Activated CD4-positive, alpha-beta T cell treated with anti-CD3 and anti-CD28 coated beads for 36 hours (primary cell): ENCODE measurements around the gene GLG1. TPM values are rescaled to one million over a fixed set of nuclear protein-coding genes. Genes with fewer than 3 reads are reported as not detected.

Source experiments
- ATAC-seq: fragments of 200-7000 bp; cut with Tn5 transposase; one replicate; pipeline ENCODE4 v1.10.0; 2021; ENCODE audit warnings: mild to moderate bottlenecking, moderate library complexity
- CTCF ChIA-PET: fragments of 350-600 bp; sonication (Branson Sonifier 250); formaldehyde crosslinking; loops from one replicate; lab custom pipeline; 2021; ENCODE audit warnings: antibody characterized with exemption; lab: Charles Lee
- POLR2A ChIA-PET: fragments of 350-600 bp; sonication (Branson Sonifier 250); formaldehyde crosslinking; loops from one replicate; lab custom pipeline; 2021; ENCODE audit warnings: antibody characterized with exemption, inconsistent platforms; lab: Charles Lee
- DNase-seq: peaks from one replicate; pipeline ENCODE4 v3.0.0-alpha.2; 2020
- H3K27ac Mint-ChIP-seq: one replicate; pipeline ENCODE4 v1.8.0; 2021; ENCODE audit warnings: mixed read lengths
- H3K27me3 Mint-ChIP-seq: one replicate; pipeline ENCODE4 v1.8.0; 2021; ENCODE audit warnings: mixed read lengths
- H3K36me3 Mint-ChIP-seq: one replicate; pipeline ENCODE4 v1.8.0; 2021; ENCODE audit warnings: low read depth, mixed read lengths
- H3K4me1 Mint-ChIP-seq: one replicate; pipeline ENCODE4 v1.8.0; 2021; ENCODE audit warnings: mixed read lengths
- H3K4me3 Mint-ChIP-seq: one replicate; pipeline ENCODE4 v1.8.0; 2021; ENCODE audit warnings: mild to moderate bottlenecking, moderate library complexity, mixed read lengths
- H3K9me3 Mint-ChIP-seq: one replicate; pipeline ENCODE4 v1.8.0; 2021; ENCODE audit warnings: low read depth, mixed read lengths
- intact Hi-C, 2 experiments: fragments of 100-400 bp; cut with DNase I in 1 of 2; cut with micrococcal nuclease in 1 of 2; formaldehyde crosslinking; loops; one replicate each; pipeline versions ENCODE4 v1.14.2 to v1.15.1; 2022 to 2024; cut with DNase I, micrococcal nuclease
- total RNA-seq, 2 experiments: library from RNA; stranded (reverse); gene quantifications; one replicate each; pipeline ENCODE4 v1.2.3, GENCODE V29; 2021

GLG1 gene
- total RNA-seq, 2 experiments from 2014 or later, result 66.3 to 68.3 TPM

DNA sequence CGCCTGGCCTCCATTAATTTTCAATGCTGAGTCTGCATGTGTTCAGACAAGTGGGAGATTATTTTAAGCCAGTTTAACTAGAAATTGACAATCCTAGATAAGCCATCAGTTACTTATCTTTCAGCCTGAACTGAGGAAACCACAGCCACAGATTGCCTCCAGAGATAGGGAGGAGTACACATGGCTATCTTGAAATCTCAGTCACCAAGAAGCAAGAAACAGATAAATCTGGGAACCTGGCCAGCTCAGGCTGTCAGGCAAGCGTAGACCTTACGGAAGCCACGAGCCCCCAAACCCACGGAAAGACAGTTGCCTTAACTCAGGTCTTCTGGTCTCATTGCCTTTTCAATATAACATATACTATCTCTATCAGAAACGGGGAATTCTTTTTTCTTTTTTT is 2.0 kb upstream of the GLG1 start:
- intact Hi-C loops, result loop anchor here in 1 of 2 experiments (5.0 kb wide), 1 partner anchor 242 kb away; no protein-coding TSS in a partner anchor
- H3K4me1 Mint-ChIP-seq, result peaks cover 38% of the 10 kb centered on the region
- H3K27ac Mint-ChIP-seq, result peak overlapping the region; percentile 75
- CTCF ChIA-PET, result interaction anchor here (1.6 kb wide), 1 partner anchor 9 kb away, joined by 6 read pairs; no protein-coding TSS in a partner anchor
- POLR2A ChIA-PET, result no interaction called here
- DNase-seq (peak; percentile 33), ATAC-seq (no peak)
- H3K27me3 Mint-ChIP-seq, result no peaks in the 10 kb centered on the region
- peaks cover 11% of the 10 kb centered on the region for H3K36me3 Mint-ChIP-seq
- H3K4me3 Mint-ChIP-seq, result peak overlapping the region; percentile 33
- no peaks in the 10 kb centered on the region for H3K9me3 Mint-ChIP-seq

DNA sequence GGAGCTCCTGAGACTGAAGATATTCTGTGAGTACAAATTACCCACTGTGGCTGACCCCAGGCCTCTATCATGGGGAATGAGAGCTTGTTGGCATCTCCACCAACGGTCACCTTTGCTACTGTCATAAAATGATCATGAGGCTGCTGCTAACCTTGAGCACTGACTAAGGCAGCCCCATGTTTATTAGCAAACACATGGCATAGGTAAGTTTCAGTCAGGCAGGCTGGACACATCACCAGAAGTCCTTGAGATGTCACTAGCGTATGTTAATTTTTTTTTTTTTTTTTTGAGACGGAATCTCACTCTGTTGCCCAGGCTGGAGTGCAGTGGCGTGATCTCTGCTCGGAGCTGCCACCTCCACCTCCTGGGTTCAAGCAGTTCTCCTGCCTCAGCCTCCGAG is 1.5 kb upstream of the GLG1 start:
- ATAC-seq (no peak), DNase-seq (no peak)
- peaks cover 44% of the 10 kb centered on the region for H3K4me1 Mint-ChIP-seq
- H3K27me3 Mint-ChIP-seq, result no peaks in the 10 kb centered on the region
- H3K36me3 Mint-ChIP-seq, result peaks cover 11% of the 10 kb centered on the region
- H3K27ac Mint-ChIP-seq, result peak overlapping the region; percentile 75
- no peaks in the 10 kb centered on the region for H3K9me3 Mint-ChIP-seq
- ChIA-PET POLR2A (interaction anchor here (0.6 to 2.5 kb wide), 2 partner anchors 59 to 234 kb away, joined by 4 to 12 read pairs; partner anchors contain the start of gene RFWD3), CTCF (interaction anchor here (1.6 kb wide), 1 partner anchor 10 kb away, joined by 6 read pairs; no protein-coding TSS in a partner anchor)
- intact Hi-C loops, result loop anchor here in 1 of 2 experiments (5.0 kb wide), 1 partner anchor 241 kb away; no protein-coding TSS in a partner anchor
- no peak overlapping the region for H3K4me3 Mint-ChIP-seq

DNA sequence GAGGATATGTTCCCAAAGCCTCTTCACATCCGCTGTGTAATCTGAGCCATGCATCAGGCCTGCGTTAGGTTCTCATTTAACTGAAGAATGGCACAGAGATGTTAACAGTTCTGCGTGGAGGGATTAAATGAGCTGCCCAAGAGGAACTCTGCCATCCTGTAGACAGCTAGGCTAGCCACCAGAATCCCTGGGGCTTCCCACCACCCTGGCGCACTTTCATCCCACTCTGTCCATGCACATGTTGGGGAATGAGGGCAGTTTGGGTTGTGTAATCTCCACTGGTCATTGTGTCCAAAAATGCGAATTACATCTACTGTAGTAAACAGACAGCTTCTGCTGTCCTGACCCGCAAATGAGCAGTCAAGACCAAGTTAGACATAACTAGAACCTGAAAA is 1.0 kb upstream of the GLG1 start:
- H3K4me1 Mint-ChIP-seq, result peaks cover 48% of the 10 kb centered on the region
- peak overlapping the region; percentile 25 for H3K4me3 Mint-ChIP-seq
- intact Hi-C loops, result loop anchor here (1.0 to 5.0 kb wide), 7 partner anchors 59 to 1015 kb away; partner anchors contain the start of genes PSMD7 (in 2 of the 2), ADAT1 (in 1 of the 2), RFWD3 (in 1 of the 2) and ZFP1 (in 1 of the 2)
- H3K9me3 Mint-ChIP-seq, result no peaks in the 10 kb centered on the region
- ChIA-PET CTCF (interaction anchor here (1.6 kb wide), 1 partner anchor 10 kb away, joined by 6 read pairs; no protein-coding TSS in a partner anchor), POLR2A (interaction anchor here (0.6 to 2.5 kb wide), 2 partner anchors 59 to 234 kb away, joined by 4 to 12 read pairs; partner anchors contain the start of gene RFWD3)
- H3K27me3 Mint-ChIP-seq, result no peaks in the 10 kb centered on the region
- peak overlapping the region; percentile 45 for H3K27ac Mint-ChIP-seq
- ATAC-seq (no peak), DNase-seq (no peak)
- H3K36me3 Mint-ChIP-seq, result peaks cover 11% of the 10 kb centered on the region

DNA sequence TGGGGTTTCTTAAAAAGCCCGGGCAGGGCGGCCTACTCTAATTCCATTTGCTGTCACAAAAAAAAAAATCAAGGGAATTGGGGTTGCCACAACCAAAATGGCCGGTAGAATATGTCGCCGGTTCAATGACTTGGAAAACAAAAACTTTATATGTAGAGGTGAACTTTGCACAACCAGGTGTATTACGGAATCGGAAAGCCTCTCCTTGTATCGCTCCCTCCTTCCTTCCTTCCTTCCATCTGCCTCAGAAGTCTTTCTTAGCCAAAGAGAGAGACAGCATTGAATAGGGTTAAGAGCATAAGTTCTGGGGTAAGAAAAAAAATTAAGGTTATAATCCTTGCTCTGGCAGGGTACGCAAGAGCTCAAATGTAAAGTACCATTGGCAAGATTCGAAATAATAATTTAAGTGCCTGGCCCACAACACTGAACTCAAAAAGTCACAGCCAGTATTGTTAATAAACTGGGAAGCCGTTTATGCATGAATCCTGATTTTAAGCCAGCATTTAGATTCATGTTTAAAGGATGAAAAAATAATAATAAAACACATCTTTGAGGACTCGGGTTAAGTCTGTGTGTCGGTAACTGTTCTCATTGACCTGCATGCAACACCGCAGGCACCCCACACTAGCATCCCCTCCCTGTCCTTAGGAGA is 522 bp upstream of the GLG1 start:
- H3K36me3 Mint-ChIP-seq, result peaks cover 9% of the 10 kb centered on the region
- peak overlapping the region; percentile 93 for H3K27ac Mint-ChIP-seq
- peaks cover 53% of the 10 kb centered on the region for H3K4me1 Mint-ChIP-seq
- ChIA-PET POLR2A (interaction anchor here (1.1 to 2.5 kb wide), 2 partner anchors 37 to 60 kb away, joined by 4 to 12 read pairs; partner anchors contain the start of gene RFWD3), CTCF (interaction anchor here (0.9 to 1.0 kb wide), 2 partner anchors 16 to 30 kb away, joined by 3 read pairs; no protein-coding TSS in a partner anchor)
- intact Hi-C loops, result loop anchor here (1.0 to 5.0 kb wide), 7 partner anchors 59 to 1016 kb away; partner anchors contain the start of genes PSMD7 (in 2 of the 2), ADAT1 (in 1 of the 2), RFWD3 (in 1 of the 2) and ZFP1 (in 1 of the 2)
- no peaks in the 10 kb centered on the region for H3K27me3 Mint-ChIP-seq
- H3K9me3 Mint-ChIP-seq, result no peaks in the 10 kb centered on the region
- peak; percentile 27 for ATAC-seq
- DNase-seq, result no peak
- H3K4me3 Mint-ChIP-seq, result peak overlapping the region; percentile 87

DNA sequence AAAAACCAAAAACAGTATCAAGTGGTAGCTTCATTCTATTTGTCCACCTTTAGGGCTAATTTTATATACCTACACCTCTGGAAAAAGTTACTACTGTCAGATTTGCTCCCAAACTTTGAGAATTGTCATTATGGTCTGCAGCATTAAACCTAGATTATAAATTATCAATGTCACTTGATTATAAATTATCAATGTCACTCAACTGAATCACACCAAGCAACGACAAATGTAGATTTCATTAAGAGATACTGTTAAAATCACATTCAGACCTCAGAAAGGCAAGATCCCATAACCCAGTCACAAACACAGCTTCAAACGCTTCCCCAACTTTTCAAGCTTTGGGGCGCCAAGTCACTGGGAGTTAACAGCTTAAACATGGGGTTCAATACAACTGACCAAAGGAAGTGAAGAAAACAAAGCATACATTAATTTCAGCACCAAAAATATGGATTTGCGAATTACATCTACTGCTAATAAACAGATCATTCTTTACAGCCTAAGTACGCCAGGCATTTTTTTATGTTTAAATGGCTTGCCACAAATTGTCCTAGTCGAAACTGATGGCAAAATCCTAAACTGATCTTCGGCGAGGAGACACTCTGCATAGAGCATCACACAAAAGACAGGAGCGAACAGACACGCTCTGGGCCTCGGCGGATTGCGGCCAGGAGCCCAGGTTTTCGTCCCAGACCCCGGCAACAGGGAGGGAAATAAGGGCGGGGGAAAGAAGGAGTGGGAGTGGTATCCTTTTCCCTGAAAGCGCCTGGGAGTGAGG is 981 bp downstream of the GLG1 start:
- POLR2A ChIA-PET, result interaction anchor here (0.6 to 2.5 kb wide), 2 partner anchors 14 to 61 kb away, joined by 4 to 12 read pairs; partner anchors contain the start of gene RFWD3
- no peaks in the 10 kb centered on the region for H3K27me3 Mint-ChIP-seq
- peaks cover 9% of the 10 kb centered on the region for H3K36me3 Mint-ChIP-seq
- H3K4me1 Mint-ChIP-seq, result peaks cover 65% of the 10 kb centered on the region
- H3K4me3 Mint-ChIP-seq, result peak overlapping the region; percentile 87
- H3K9me3 Mint-ChIP-seq, result no peaks in the 10 kb centered on the region
- CTCF ChIA-PET, result interaction anchor here (0.5 to 1.2 kb wide), 2 partner anchors 30 to 1042 kb away, joined by 3 read pairs; partner anchors contain the start of genes KARS1 and TERF2IP
- H3K27ac Mint-ChIP-seq, result peak overlapping the region; percentile 90
- DNase-seq (no peak), ATAC-seq (no peak)
- intact Hi-C loops, result loop anchor here (2.0 to 5.0 kb wide), 3 partner anchors 61 to 309 kb away; partner anchors contain the start of genes PSMD7 (in 2 of the 2) and RFWD3 (in 1 of the 2)

DNA sequence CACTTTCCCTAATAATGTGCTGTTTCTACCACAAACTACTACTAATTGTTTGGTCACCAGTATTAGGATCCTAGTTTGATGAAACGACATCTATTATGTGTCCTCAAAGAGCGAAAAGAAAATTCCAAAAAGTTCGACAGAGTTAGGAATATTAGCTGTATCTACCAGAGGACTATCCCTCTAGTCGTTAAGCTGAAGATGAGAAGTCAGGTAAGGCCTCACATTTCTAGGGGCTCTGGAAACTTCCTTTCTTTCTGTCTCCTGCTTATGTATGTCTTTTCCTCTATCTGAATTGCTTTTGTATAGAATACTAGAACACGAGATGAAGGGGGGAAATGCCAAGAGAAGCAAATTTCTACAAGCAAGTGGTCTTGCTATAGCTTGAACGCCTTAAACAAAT is 1.6 kb downstream of the GLG1 start:
- Mint-ChIP-seq H3K27me3 (no peaks in the 10 kb centered on the region), H3K27ac (peak overlapping the region; percentile 90), H3K4me3 (peak overlapping the region; percentile 87), H3K4me1 (peaks cover 69% of the 10 kb centered on the region), H3K36me3 (peaks cover 10% of the 10 kb centered on the region), H3K9me3 (no peaks in the 10 kb centered on the region)
- DNase-seq (no peak), ATAC-seq (no peak)
- intact Hi-C loops, result loop anchor here in 1 of 2 experiments (5.0 kb wide), 1 partner anchor 238 kb away; no protein-coding TSS in a partner anchor
- ChIA-PET CTCF (interaction anchor here (0.5 to 1.2 kb wide), 3 partner anchors 12 to 1042 kb away, joined by 3 read pairs; partner anchors contain the start of genes KARS1 and TERF2IP), POLR2A (interaction anchor here (0.6 kb wide), 1 partner anchor 13 kb away, joined by 4 read pairs; no protein-coding TSS in a partner anchor)

DNA sequence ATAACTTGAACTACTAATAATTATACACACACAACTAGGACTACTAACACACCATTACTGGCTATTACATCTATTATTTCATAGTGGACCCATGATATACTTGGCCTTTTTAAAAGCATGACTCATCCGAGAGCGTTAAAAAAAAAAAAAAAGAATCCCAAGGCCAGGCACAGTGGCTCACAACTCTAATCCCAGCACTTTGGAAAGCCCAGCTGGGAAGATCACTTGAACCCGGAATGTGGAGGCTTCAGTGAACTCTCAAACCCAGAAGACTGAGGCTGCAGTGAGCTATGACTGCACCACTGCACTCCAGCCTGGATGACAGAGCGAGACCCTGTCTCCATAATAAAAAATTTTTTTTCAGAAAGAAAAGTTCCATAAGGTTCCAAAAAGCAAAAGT is 3.1 kb downstream of the GLG1 start:
- intact Hi-C loops, result no loop called here
- Mint-ChIP-seq H3K9me3 (no peaks in the 10 kb centered on the region), H3K27me3 (no peaks in the 10 kb centered on the region), H3K4me3 (peak overlapping the region; percentile 87), H3K4me1 (peaks cover 72% of the 10 kb centered on the region), H3K27ac (peak overlapping the region; percentile 90), H3K36me3 (peaks cover 11% of the 10 kb centered on the region)
- ChIA-PET POLR2A (interaction anchor here (0.6 kb wide), 1 partner anchor 235 kb away, joined by 3 read pairs; no protein-coding TSS in a partner anchor), CTCF (interaction anchor here (0.6 kb wide), 3 partner anchors 12 to 43 kb away, joined by 3 to 5 read pairs (median 3); no protein-coding TSS in a partner anchor)
- DNase-seq, result no peak
- no peak for ATAC-seq

DNA sequence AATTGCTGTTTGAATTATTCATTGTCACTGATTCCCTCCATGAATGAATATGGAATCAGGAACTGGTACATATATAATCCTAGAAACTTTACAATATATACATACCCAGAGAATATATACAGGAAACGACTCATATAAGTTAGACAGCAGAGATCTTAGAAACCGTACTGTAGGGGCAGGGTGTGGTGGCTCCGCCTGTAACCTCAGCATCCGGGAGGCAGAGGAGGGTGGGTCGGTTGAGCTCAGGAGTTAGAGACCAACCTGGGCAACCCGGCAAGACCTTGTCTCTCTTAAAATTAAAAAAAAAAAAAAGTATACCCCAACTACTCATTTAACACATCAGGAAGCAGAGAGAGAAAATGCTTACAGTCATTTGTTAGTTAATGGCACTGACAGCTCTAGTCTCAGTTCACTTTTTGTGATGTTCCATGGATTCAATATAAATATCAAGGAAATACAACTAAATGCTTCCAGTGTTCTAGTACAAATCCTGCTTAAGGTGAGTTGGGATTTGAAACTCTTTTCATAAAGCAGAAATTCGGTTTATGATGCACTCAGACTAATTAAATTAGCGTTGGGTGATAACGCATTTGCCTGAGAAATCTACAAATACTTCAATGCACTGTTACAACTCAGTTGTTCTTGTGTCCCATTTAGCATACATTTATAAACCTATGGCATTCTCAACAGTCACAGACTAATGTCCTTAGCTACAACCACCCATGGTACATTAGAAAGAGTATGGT is 5.6 kb downstream of the GLG1 start:
- H3K4me3 Mint-ChIP-seq, result peak overlapping the region; percentile 11
- intact Hi-C loops, result loop anchor here (1.0 to 2.0 kb wide), 2 partner anchors 22 to 23 kb away; no protein-coding TSS in a partner anchor
- DNase-seq, result peak; percentile 79
- peaks cover 66% of the 10 kb centered on the region for H3K4me1 Mint-ChIP-seq
- H3K9me3 Mint-ChIP-seq, result no peaks in the 10 kb centered on the region
- ChIA-PET CTCF (interaction anchor here (0.7 kb wide), 3 partner anchors 23 to 107 kb away, joined by 3 to 5 read pairs (median 3); no protein-coding TSS in a partner anchor), POLR2A (interaction anchor here (0.8 kb wide), 2 partner anchors 11 to 25 kb away, joined by 3 to 4 read pairs; no protein-coding TSS in a partner anchor)
- no peaks in the 10 kb centered on the region for H3K27me3 Mint-ChIP-seq
- H3K27ac Mint-ChIP-seq, result peak overlapping the region; percentile 90
- peaks cover 21% of the 10 kb centered on the region for H3K36me3 Mint-ChIP-seq
- ATAC-seq, result peak; percentile 91

DNA sequence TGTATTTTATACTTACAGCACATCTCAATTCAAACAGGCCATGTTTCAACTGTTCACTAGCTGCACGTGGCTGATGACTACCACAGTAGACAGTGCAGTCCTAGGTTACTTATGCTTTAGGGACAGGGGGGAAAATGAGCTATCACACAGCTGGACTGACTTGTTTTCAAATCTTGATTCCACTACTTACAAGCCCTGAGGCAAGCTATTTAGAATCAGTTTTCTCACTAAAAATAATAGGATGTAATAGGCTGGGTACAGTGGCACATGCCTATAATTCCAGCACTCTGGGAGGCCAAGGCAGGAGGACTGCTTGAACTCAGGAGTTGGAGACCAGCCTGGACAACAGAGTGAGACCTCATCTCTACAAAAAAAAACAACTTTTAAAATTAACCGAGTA is 10.3 kb downstream of the GLG1 start:
- no peaks in the 10 kb centered on the region for H3K9me3 Mint-ChIP-seq
- H3K27me3 Mint-ChIP-seq, result no peaks in the 10 kb centered on the region
- H3K36me3 Mint-ChIP-seq, result peaks cover 29% of the 10 kb centered on the region
- no peak for DNase-seq
- CTCF ChIA-PET, result interaction anchor here (0.5 to 1.0 kb wide), 2 partner anchors 14 to 473 kb away, joined by 3 read pairs; no protein-coding TSS in a partner anchor
- peak overlapping the region; percentile 72 for H3K27ac Mint-ChIP-seq
- no peak overlapping the region for H3K4me3 Mint-ChIP-seq
- POLR2A ChIA-PET, result interaction anchor here (0.7 kb wide), 1 partner anchor 28 kb away, joined by 4 read pairs; no protein-coding TSS in a partner anchor
- intact Hi-C loops, result no loop called here
- peaks cover 56% of the 10 kb centered on the region for H3K4me1 Mint-ChIP-seq
- ATAC-seq, result no peak

DNA sequence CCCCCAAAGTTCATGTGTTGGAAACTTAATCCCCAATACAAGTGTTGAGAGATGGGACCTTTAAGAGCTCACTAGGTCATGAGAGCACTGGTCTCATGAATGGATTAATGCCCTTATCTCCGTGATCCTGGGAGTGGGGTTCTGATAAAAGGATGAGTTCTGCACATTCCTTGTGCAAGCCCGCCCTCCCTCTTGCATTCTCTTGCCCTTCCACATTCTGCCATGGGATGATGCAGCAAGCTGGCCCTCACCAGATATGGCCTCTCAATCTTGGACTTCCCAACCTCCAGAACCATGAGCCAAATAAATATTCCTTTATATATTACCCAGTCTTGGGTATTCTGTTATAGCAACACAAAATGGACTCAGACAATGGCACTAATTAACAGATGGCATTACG is 14.1 kb downstream of the GLG1 start:
- POLR2A ChIA-PET, result no interaction called here
- CTCF ChIA-PET, result interaction anchor here (1.0 to 1.6 kb wide), 4 partner anchors 9 to 128 kb away, joined by 3 to 4 read pairs (median 3); no protein-coding TSS in a partner anchor
- Mint-ChIP-seq H3K4me3 (no peak overlapping the region), H3K27ac (no peak overlapping the region), H3K36me3 (peaks cover 19% of the 10 kb centered on the region), H3K9me3 (no peaks in the 10 kb centered on the region), H3K27me3 (no peaks in the 10 kb centered on the region), H3K4me1 (peaks cover 53% of the 10 kb centered on the region)
- intact Hi-C loops, result no loop called here
- ATAC-seq (no peak), DNase-seq (no peak)
